ENCODE measurements around the gene AKIRIN2. TPM values are rescaled to one million over a fixed set of nuclear protein-coding genes. Genes with fewer than 3 reads are reported as not detected.

Gene AKIRIN2
- total and polyA plus RNA-seq, 2 of the 13 experiments (the other 11 are each of a cell fraction or from before 2014, with no cell fraction given): 15.6 to 23.4 TPM

DNA sequence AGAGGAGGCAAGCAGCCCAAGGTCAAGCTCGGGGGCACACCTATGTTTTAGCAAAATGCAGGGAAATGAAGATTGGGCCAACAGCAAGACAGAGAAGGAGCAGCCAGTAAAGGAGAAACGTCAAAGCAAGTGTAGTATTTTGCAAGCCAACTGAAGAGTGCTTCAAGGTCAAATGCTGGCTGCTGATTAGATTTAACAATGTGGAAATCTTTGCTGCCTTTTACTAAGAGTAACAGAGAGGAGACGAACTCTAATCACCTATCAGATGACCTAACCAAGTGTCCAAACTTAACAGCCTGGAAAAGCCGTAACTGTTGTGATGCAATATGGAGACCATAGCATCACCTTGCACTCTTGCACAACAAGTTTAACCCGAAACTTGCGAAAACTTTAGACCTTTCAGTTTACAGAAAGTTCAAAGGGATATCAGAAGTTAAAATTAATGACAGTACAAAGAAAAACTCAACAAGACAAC, 30.4 kb downstream of the AKIRIN2 start (continued):
- TF ChIP-seq, protein P1, sequence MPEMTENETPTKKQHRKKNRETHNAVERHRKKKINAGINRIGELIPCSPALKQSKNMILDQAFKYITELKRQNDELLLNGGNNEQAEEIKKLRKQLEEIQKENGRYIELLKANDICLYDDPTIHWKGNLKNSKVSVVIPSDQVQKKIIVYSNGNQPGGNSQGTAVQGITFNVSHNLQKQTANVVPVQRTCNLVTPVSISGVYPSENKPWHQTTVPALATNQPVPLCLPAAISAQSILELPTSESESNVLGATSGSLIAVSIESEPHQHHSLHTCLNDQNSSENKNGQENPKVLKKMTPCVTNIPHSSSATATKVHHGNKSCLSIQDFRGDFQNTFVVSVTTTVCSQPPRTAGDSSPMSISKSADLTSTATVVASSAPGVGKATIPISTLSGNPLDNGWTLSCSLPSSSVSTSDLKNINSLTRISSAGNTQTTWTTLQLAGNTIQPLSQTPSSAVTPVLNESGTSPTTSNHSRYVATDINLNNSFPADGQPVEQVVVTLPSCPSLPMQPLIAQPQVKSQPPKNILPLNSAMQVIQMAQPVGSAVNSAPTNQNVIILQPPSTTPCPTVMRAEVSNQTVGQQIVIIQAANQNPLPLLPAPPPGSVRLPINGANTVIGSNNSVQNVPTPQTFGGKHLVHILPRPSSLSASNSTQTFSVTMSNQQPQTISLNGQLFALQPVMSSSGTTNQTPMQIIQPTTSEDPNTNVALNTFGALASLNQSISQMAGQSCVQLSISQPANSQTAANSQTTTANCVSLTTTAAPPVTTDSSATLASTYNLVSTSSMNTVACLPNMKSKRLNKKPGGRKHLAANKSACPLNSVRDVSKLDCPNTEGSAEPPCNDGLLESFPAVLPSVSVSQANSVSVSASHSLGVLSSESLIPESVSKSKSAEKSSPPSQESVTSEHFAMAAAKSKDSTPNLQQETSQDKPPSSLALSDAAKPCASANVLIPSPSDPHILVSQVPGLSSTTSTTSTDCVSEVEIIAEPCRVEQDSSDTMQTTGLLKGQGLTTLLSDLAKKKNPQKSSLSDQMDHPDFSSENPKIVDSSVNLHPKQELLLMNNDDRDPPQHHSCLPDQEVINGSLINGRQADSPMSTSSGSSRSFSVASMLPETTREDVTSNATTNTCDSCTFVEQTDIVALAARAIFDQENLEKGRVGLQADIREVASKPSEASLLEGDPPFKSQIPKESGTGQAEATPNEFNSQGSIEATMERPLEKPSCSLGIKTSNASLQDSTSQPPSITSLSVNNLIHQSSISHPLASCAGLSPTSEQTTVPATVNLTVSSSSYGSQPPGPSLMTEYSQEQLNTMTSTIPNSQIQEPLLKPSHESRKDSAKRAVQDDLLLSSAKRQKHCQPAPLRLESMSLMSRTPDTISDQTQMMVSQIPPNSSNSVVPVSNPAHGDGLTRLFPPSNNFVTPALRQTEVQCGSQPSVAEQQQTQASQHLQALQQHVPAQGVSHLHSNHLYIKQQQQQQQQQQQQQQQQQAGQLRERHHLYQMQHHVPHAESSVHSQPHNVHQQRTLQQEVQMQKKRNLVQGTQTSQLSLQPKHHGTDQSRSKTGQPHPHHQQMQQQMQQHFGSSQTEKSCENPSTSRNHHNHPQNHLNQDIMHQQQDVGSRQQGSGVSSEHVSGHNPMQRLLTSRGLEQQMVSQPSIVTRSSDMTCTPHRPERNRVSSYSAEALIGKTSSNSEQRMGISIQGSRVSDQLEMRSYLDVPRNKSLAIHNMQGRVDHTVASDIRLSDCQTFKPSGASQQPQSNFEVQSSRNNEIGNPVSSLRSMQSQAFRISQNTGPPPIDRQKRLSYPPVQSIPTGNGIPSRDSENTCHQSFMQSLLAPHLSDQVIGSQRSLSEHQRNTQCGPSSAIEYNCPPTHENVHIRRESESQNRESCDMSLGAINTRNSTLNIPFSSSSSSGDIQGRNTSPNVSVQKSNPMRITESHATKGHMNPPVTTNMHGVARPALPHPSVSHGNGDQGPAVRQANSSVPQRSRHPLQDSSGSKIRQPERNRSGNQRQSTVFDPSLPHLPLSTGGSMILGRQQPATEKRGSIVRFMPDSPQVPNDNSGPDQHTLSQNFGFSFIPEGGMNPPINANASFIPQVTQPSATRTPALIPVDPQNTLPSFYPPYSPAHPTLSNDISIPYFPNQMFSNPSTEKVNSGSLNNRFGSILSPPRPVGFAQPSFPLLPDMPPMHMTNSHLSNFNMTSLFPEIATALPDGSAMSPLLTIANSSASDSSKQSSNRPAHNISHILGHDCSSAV (CRISPR knock-in tag; IDR thresholded peaks at IDR 0.05; ENCODE audit: borderline replicate concordance): no peak
- no peak for TF ChIP-seq ARNT (IDR thresholded peaks at IDR 0.05)
- TF ChIP-seq CHD4 (IDR thresholded peaks at IDR 0.05; ENCODE audit: borderline replicate concordance, low read length): no peak
- TF ChIP-seq ZNF816 (CRISPR knock-in tag; IDR thresholded peaks at IDR 0.05; ENCODE audit: borderline replicate concordance): no peak
- TF ChIP-seq, protein P2, sequence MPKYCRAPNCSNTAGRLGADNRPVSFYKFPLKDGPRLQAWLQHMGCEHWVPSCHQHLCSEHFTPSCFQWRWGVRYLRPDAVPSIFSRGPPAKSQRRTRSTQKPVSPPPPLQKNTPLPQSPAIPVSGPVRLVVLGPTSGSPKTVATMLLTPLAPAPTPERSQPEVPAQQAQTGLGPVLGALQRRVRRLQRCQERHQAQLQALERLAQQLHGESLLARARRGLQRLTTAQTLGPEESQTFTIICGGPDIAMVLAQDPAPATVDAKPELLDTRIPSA (CRISPR knock-in tag; IDR thresholded peaks at IDR 0.05; ENCODE audit: borderline replicate concordance): no peak
- no peak for TF ChIP-seq ZNF333 (CRISPR knock-in tag; IDR thresholded peaks at IDR 0.05; ENCODE audit: borderline replicate concordance)
- no peak for TF ChIP-seq KLF15 (CRISPR knock-in tag; IDR thresholded peaks at IDR 0.05; ENCODE audit: borderline replicate concordance)
- TF ChIP-seq, protein P3, sequence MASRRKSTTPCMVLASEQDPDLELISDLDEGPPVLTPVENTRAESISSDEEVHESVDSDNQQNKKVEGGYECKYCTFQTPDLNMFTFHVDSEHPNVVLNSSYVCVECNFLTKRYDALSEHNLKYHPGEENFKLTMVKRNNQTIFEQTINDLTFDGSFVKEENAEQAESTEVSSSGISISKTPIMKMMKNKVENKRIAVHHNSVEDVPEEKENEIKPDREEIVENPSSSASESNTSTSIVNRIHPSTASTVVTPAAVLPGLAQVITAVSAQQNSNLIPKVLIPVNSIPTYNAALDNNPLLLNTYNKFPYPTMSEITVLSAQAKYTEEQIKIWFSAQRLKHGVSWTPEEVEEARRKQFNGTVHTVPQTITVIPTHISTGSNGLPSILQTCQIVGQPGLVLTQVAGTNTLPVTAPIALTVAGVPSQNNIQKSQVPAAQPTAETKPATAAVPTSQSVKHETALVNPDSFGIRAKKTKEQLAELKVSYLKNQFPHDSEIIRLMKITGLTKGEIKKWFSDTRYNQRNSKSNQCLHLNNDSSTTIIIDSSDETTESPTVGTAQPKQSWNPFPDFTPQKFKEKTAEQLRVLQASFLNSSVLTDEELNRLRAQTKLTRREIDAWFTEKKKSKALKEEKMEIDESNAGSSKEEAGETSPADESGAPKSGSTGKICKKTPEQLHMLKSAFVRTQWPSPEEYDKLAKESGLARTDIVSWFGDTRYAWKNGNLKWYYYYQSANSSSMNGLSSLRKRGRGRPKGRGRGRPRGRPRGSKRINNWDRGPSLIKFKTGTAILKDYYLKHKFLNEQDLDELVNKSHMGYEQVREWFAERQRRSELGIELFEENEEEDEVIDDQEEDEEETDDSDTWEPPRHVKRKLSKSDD (CRISPR knock-in tag; IDR thresholded peaks at IDR 0.05; ENCODE audit: low read depth): peak; percentile 98
- no peak for TF ChIP-seq ZIK1 (CRISPR knock-in tag; IDR thresholded peaks at IDR 0.05; ENCODE audit: borderline replicate concordance, low read depth)
- TF ChIP-seq, protein P4, sequence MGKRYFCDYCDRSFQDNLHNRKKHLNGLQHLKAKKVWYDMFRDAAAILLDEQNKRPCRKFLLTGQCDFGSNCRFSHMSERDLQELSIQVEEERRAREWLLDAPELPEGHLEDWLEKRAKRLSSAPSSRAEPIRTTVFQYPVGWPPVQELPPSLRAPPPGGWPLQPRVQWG (CRISPR knock-in tag; IDR thresholded peaks at IDR 0.05; ENCODE audit: borderline replicate concordance, low read depth): no peak
- peak; percentile 94 to 98 for TF ChIP-seq NR2F1 (CRISPR knock-in tag; IDR thresholded peaks at IDR 0.05)
